HepG2 (cell line): Measurements from ENCODE around the gene CNDP1. TPM values are rescaled to one million over a fixed set of nuclear protein-coding genes. Genes with fewer than 3 reads are reported as not detected.

Experiments used
- ARID4A ChIP-seq: sonication (generic); formaldehyde crosslinking; IDR thresholded peaks from 2 replicates; pipeline ENCODE4 v1.5.0; 2020; ENCODE audit warnings: mild to moderate bottlenecking, missing genetic modification reagents, borderline replicate concordance
- CTCF ChIP-seq: sonication (generic); formaldehyde crosslinking; IDR thresholded peaks from 2 replicates; pipeline ENCODE4 v1.5.0; 2020; ENCODE audit warnings: mild to moderate bottlenecking, missing genetic modification reagents, moderate library complexity
- HMG20A ChIP-seq: IDR thresholded peaks from 2 replicates; pipeline ENCODE4 v1.6.1; 2016; ENCODE audit warnings: borderline replicate concordance
- ISL2 ChIP-seq: sonication (generic); formaldehyde crosslinking; IDR thresholded peaks from 2 replicates; pipeline ENCODE4 v1.5.0; 2020; ENCODE audit warnings: missing genetic modification reagents
- PHB2 ChIP-seq: fragments of 450-650 bp; IDR thresholded peaks from 2 replicates; pipeline ENCODE4 v1.6.1; 2018; ENCODE audit not compliant: partially characterized antibody
- SP4 ChIP-seq: sonication (generic); formaldehyde crosslinking; IDR thresholded peaks from 2 replicates; pipeline ENCODE4 v1.8.1; 2023; ENCODE audit warnings: mild to moderate bottlenecking, missing genetic modification reagents
- TBX3 ChIP-seq: fragments of 450-650 bp; IDR thresholded peaks from 2 replicates; pipeline ENCODE4 v1.6.1; 2017; ENCODE audit warnings: antibody characterized with exemption, mild to moderate bottlenecking, inconsistent platforms, borderline replicate concordance
- ZNF20 ChIP-seq: sonication (generic); formaldehyde crosslinking; IDR thresholded peaks from 2 replicates; pipeline ENCODE4 v1.4.0; 2020; ENCODE audit warnings: mild to moderate bottlenecking, moderate library complexity, missing genetic modification reagents
- ZNF224 ChIP-seq: sonication (generic); formaldehyde crosslinking; IDR thresholded peaks from 2 replicates; pipeline ENCODE4 v1.5.0; 2020; ENCODE audit warnings: mild to moderate bottlenecking, missing genetic modification reagents
- ZNF431 ChIP-seq: sonication (generic); formaldehyde crosslinking; IDR thresholded peaks from 2 replicates; pipeline ENCODE4 v1.9.0; 2022; ENCODE audit warnings: missing genetic modification reagents, low read depth, mild to moderate bottlenecking, borderline replicate concordance
- ZNF788 ChIP-seq: sonication (generic); formaldehyde crosslinking; IDR thresholded peaks from 2 replicates; pipeline ENCODE4 v1.5.0; 2020; ENCODE audit warnings: mild to moderate bottlenecking, missing genetic modification reagents, borderline replicate concordance
- ZNF816 ChIP-seq: sonication (generic); formaldehyde crosslinking; IDR thresholded peaks from 2 replicates; pipeline ENCODE4 v1.8.0; 2022; ENCODE audit warnings: missing genetic modification reagents, mild to moderate bottlenecking, borderline replicate concordance
- ZUFSP ChIP-seq: sonication (generic); formaldehyde crosslinking; IDR thresholded peaks from 2 replicates; pipeline ENCODE4 v1.9.0; 2021; ENCODE audit warnings: missing genetic modification reagents, mild to moderate bottlenecking, borderline replicate concordance
- polyA plus RNA-seq, 8 experiments: library from polyadenylated mRNA; depleted of rRNA in 3 of 8; stranded (reverse) in 7 of 8; unstranded in 1 of 8; fragments of >200 nt; fragmentation: Illumina TruSeq in 4 of 8; extraction: Trizol in 4 of 8; gene quantifications; 2 replicates each; pipeline versions ENCODE4 v1.2.1 to v1.2.3, GENCODE V29; 2011 to 2016; ENCODE audit warnings: low read depth in 4 of 8, missing spikeins in 1 of 8, mixed read lengths in 1 of 8; ENCODE audit not compliant: insufficient read depth in 1 of 8
- total RNA-seq, 5 experiments: library from RNA; depleted of rRNA; stranded (reverse); fragments of >200 nt; fragmentation: Illumina TruSeq; extraction: Trizol; gene quantifications; 2 replicates each; pipeline ENCODE4 v1.2.3, GENCODE V29; 2016; ENCODE audit warnings: low read depth in 1 of 5
- TF ChIP-seq, protein P1 (sequence below), 2 experiments: sonication (generic) in 1 of 2; formaldehyde crosslinking in 1 of 2; IDR thresholded peaks; 2 replicates each; pipeline versions ENCODE4 v1.5.1 to v1.6.1; 2011 to 2020; ENCODE audit warnings: borderline replicate concordance in 1 of 2, low read depth in 1 of 2, low read length in 1 of 2, mild to moderate bottlenecking in 1 of 2, missing genetic modification reagents in 1 of 2, moderate library complexity in 1 of 2
- TF ChIP-seq, protein P2 (sequence below): sonication (generic); formaldehyde crosslinking; IDR thresholded peaks from 2 replicates; pipeline ENCODE4 v1.5.0; 2020; ENCODE audit warnings: missing genetic modification reagents

The CNDP1 gene
- total and polyA plus RNA-seq, 2 of the 13 experiments (the other 11 are each of a cell fraction or from before 2014, with no cell fraction given), result 0.01 TPM; not detected in 1

DNA sequence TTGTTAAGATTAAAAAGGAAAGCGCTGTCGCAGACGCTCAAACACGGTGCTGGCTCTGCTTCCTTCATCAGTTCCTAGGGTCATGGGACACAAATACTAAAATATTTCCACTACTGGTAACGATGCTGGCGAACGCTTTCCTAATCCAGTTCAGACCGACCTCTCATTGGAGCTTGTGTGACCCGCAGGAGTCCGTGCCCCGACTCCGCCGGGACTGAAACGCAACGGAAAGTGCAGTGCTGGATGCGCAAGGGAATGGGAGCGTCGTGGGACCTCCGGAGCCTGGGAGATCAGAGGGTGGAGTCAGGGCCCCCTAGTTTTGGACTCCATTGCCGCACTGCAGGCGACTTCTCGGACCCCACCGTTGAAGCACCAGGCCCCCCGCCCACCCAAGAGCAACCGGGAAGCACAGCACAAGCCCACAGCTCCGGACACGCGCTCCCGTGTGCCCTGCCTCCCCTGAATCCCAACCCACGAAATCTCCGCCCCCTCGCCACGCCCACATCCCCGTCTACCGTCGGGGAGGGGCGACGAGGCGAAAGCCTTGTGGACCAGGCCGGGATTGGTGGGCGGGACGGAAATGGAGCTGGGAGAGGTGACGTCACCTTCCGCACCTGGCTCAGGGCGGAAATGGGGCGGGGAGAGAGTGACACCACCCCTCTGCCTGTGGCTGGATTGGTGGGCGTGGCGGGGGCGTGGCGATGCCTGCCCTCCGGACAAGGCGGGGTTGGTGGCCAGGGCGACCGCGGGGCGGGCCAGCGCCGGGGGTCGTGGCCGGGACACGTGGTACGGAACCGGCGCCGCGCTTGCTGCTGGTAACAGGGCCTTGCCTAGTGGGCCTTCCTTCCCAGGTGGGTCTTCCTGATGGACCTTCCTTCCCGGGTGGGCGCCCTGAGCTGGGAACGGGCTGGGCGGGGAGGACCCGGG, 38.5 kb upstream of the CNDP1 start, which contains the start of gene CNDP2 (continued):
- peak; percentile 46 for TF ChIP-seq ISL2
- TF ChIP-seq PHB2, result no peak
- TF ChIP-seq ZNF20 (CRISPR knock-in tag), result no peak
- TF ChIP-seq HMG20A (CRISPR knock-in tag), result no peak
- TF ChIP-seq ZUFSP (CRISPR knock-in tag), result no peak
- 0 out of 2 replicates have a peak, but pooled peaks have one; percentile 11 for TF ChIP-seq ZNF224 (CRISPR knock-in tag)
- TF ChIP-seq ZNF431 (CRISPR knock-in tag), result no peak
- peak; percentile 98 for TF ChIP-seq SP4
- TF ChIP-seq, protein P1, sequence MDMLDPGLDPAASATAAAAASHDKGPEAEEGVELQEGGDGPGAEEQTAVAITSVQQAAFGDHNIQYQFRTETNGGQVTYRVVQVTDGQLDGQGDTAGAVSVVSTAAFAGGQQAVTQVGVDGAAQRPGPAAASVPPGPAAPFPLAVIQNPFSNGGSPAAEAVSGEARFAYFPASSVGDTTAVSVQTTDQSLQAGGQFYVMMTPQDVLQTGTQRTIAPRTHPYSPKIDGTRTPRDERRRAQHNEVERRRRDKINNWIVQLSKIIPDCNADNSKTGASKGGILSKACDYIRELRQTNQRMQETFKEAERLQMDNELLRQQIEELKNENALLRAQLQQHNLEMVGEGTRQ (IDR thresholded peaks at IDR 0.05; ENCODE audit: low read depth, low read length), result peak; percentile 77
- TF ChIP-seq, protein P1 (CRISPR knock-in tag; IDR thresholded peaks at IDR 0.05; ENCODE audit: borderline replicate concordance), result peak; percentile 89
- 0 out of 2 replicates have a peak, but pooled peaks have one; percentile 1 for TF ChIP-seq CTCF (CRISPR knock-in tag)
- peak; percentile 99 for TF ChIP-seq ARID4A (CRISPR knock-in tag)
- TF ChIP-seq ZNF816 (CRISPR knock-in tag), result no peak
- TF ChIP-seq ZNF788, result peak; percentile 91; the same call in 1 of the 2 replicates
- TF ChIP-seq TBX3, result 0 out of 2 replicates have a peak, but pooled peaks have one; percentile 40
- TF ChIP-seq, protein P2, sequence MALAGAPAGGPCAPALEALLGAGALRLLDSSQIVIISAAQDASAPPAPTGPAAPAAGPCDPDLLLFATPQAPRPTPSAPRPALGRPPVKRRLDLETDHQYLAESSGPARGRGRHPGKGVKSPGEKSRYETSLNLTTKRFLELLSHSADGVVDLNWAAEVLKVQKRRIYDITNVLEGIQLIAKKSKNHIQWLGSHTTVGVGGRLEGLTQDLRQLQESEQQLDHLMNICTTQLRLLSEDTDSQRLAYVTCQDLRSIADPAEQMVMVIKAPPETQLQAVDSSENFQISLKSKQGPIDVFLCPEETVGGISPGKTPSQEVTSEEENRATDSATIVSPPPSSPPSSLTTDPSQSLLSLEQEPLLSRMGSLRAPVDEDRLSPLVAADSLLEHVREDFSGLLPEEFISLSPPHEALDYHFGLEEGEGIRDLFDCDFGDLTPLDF, result 0 out of 2 replicates have a peak, but pooled peaks have one; percentile 47
